HCT116 (cell line): ENCODE results near the gene AQP6. TPM values are rescaled to one million over a fixed set of nuclear protein-coding genes. Genes with fewer than 3 reads are reported as not detected.

Source experiments
- ATAC-seq: fragments of 200-7000 bp; cut with Tn5 transposase; 2 replicates; pipeline ENCODE4 v1.9.1; 2020; ENCODE audit warnings: mild to moderate bottlenecking, moderate library complexity
- BruUV-seq: library from RNA; stranded (reverse); fragments of 400-500 nt; replicated peaks from 2 replicates; lab custom pipeline; 2021; lab: Mats Ljungman, UMichigan
- CTCF ChIA-PET: fragments of 300-600 bp; sonication (Branson Sonifier 250); formaldehyde crosslinking; loops from one replicate; lab custom pipeline; 2021; ENCODE audit warnings: antibody characterized with exemption; lab: Charles Lee
- POLR2A ChIA-PET: fragments of 300-600, 350-600 bp; sonication (Branson Sonifier 250); formaldehyde crosslinking; loops from one replicate; lab custom pipeline; 2021; ENCODE audit warnings: antibody characterized with exemption; lab: Charles Lee
- RAD21 ChIA-PET, 2 experiments: fragments of 300-600 bp; sonication (Branson Sonifier 250); formaldehyde crosslinking; loops; one replicate each; lab custom pipeline; 2023; ENCODE audit warnings: low total read pairs in 2 of 2; ENCODE audit not compliant: uncharacterized antibody in 2 of 2, unreplicated experiment in 2 of 2, low non-redundant PET in 1 of 2; lab: Charles Lee
- DNase-seq: peaks from one replicate; pipeline ENCODE4 v3.0.0-alpha.2; 2010; ENCODE audit warnings: low read depth, low spot score
- H2AFZ ChIP-seq: fragments of 200-600 bp; shearing (Covaris generic), sonication (generic); 2 replicates; pipeline ENCODE4 v1.6.1; 2017; ENCODE audit warnings: low read depth, mixed run types, mixed read lengths, antibody characterized with exemption, low read length; ENCODE audit not compliant: poor library complexity, severe bottlenecking
- H3K27ac ChIP-seq: 2 replicates; pipeline ENCODE4 v1.5.1; 2012; ENCODE audit warnings: low read depth, low read length
- H3K27me3 ChIP-seq: fragments of 200-600 bp; sonication (generic); 2 replicates; pipeline ENCODE4 v1.6.1; 2016; ENCODE audit warnings: mixed run types, low read length, mixed read lengths; ENCODE audit not compliant: insufficient read depth
- H3K36me3 ChIP-seq, 2 experiments: fragments of 200-500 bp in 1 of 2; fragments of 200-600 bp in 1 of 2; sonication (Bioruptor generic) in 1 of 2; sonication (generic) in 1 of 2; 2 replicates each; pipeline versions ENCODE4 v1.5.1 to v1.6.1; 2014 to 2016; ENCODE audit warnings: low read length in 2 of 2, inconsistent platforms in 1 of 2, mixed read lengths in 1 of 2, mixed run types in 1 of 2; ENCODE audit not compliant: insufficient read depth in 2 of 2, control insufficient read depth in 1 of 2
- H3K4me1 ChIP-seq, 2 experiments: fragments of 200-600 bp in 1 of 2; sonication (generic) in 1 of 2; 2 replicates each; pipeline versions ENCODE4 v1.5.1 to v1.6.1; 2012 to 2017; ENCODE audit warnings: low read length in 2 of 2, inconsistent platforms in 1 of 2, mild to moderate bottlenecking in 1 of 2, mixed read lengths in 1 of 2, mixed run types in 1 of 2, moderate library complexity in 1 of 2; ENCODE audit not compliant: insufficient read depth in 2 of 2, control insufficient read depth in 1 of 2
- H3K4me2 ChIP-seq: fragments of 200-600 bp; sonication (generic); 2 replicates; pipeline ENCODE4 v1.6.1; 2017; ENCODE audit warnings: mixed run types, low read length, mixed read lengths
- H3K4me3 ChIP-seq, 2 experiments: fragments of 200-600 bp in 1 of 2; sonication (generic) in 1 of 2; replicated peaks in 1 of 2; 2 replicates each; pipeline ENCODE4 v1.5.1; 2011 to 2016; ENCODE audit warnings: low read length in 2 of 2, control low read depth in 1 of 2, low read depth in 1 of 2, mild to moderate bottlenecking in 1 of 2, mixed read lengths in 1 of 2, mixed run types in 1 of 2
- H3K79me2 ChIP-seq: fragments of 200-600 bp; sonication (generic); 2 replicates; pipeline ENCODE4 v1.6.1; 2017; ENCODE audit warnings: mild to moderate bottlenecking, mixed run types, low read length, moderate library complexity, mixed read lengths; ENCODE audit not compliant: insufficient read depth
- H3K9ac ChIP-seq: fragments of 200-600 bp; sonication (generic); 2 replicates; pipeline ENCODE4 v1.6.1; 2016; ENCODE audit warnings: low read length, mixed read lengths
- H3K9me2 ChIP-seq: fragments of 200-600 bp; sonication (generic), shearing (Covaris generic); 2 replicates; pipeline ENCODE4 v1.6.1; 2017; ENCODE audit warnings: mixed run types, mild to moderate bottlenecking, moderate library complexity; ENCODE audit not compliant: insufficient read depth
- H3K9me3 ChIP-seq, 2 experiments: fragments of 200-500 bp in 1 of 2; fragments of 200-600 bp in 1 of 2; sonication (Bioruptor generic) in 1 of 2; sonication (generic) in 1 of 2; 2 replicates each; pipeline ENCODE4 v1.6.1; 2014 to 2017; ENCODE audit warnings: low read length in 2 of 2, mixed read lengths in 2 of 2, inconsistent platforms in 1 of 2, low read depth in 1 of 2, mild to moderate bottlenecking in 1 of 2, mixed run types in 1 of 2, moderate library complexity in 1 of 2; ENCODE audit not compliant: control insufficient read depth in 1 of 2, insufficient read depth in 1 of 2
- H4K20me1 ChIP-seq: fragments of 200-600 bp; sonication (generic), shearing (Covaris generic); 2 replicates; pipeline ENCODE4 v1.6.1; 2017; ENCODE audit warnings: mixed run types, mild to moderate bottlenecking, moderate library complexity; ENCODE audit not compliant: insufficient read depth
- ATF3 ChIP-seq: IDR thresholded peaks from 2 replicates; pipeline ENCODE4 v1.6.1; 2012
- CEBPB ChIP-seq: IDR thresholded peaks from 2 replicates; pipeline ENCODE4 v1.6.1; 2012; ENCODE audit warnings: low read depth
- EGR1 ChIP-seq: IDR thresholded peaks from 2 replicates; pipeline ENCODE4 v1.6.1; 2012; ENCODE audit warnings: low read depth
- EZH2 ChIP-seq: fragments of 200-600 bp; sonication (generic); IDR thresholded peaks from 2 replicates; pipeline ENCODE4 v1.6.1; 2017; ENCODE audit warnings: antibody characterized with exemption, mixed run types
- EZH2phosphoT487 ChIP-seq: fragments of 200-600 bp; IDR thresholded peaks from 2 replicates; pipeline ENCODE4 v1.6.1; 2018; ENCODE audit warnings: antibody characterized with exemption, borderline replicate concordance
- FOSL1 ChIP-seq: IDR thresholded peaks from 2 replicates; pipeline ENCODE4 v1.6.1; 2012; ENCODE audit warnings: low read depth
- POLR2A ChIP-seq: IDR thresholded peaks from 2 replicates; pipeline ENCODE4 v1.7.0; 2011; ENCODE audit warnings: borderline replicate concordance; ENCODE audit not compliant: insufficient read depth, insufficient read length; ENCODE audit errors: extremely low read depth
- POLR2AphosphoS5 ChIP-seq: IDR thresholded peaks from 2 replicates; pipeline ENCODE4 v1.6.1; 2011; ENCODE audit warnings: mild to moderate bottlenecking, low read depth, low read length, moderate library complexity
- RAD21 ChIP-seq: IDR thresholded peaks from 2 replicates; pipeline ENCODE4 v1.6.1; 2012; ENCODE audit warnings: low read depth, mild to moderate bottlenecking
- SIN3A ChIP-seq: IDR thresholded peaks from 2 replicates; pipeline ENCODE4 v1.6.1; 2012; ENCODE audit warnings: low read depth
- SRF ChIP-seq: IDR thresholded peaks from 2 replicates; pipeline ENCODE4 v1.6.1; 2012; ENCODE audit warnings: low read depth
- YY1 ChIP-seq: IDR thresholded peaks from 2 replicates; pipeline ENCODE4 v1.6.1; 2011; ENCODE audit warnings: low read length, low read depth, moderate library complexity, mild to moderate bottlenecking; ENCODE audit not compliant: insufficient replicate concordance; ENCODE audit errors: extremely low read depth
- ZFX ChIP-seq: fragments of 450-650 bp; IDR thresholded peaks from 2 replicates; pipeline ENCODE4 v1.6.1; 2017
- ZNF274 ChIP-seq: fragments of 200-500 bp; sonication (Bioruptor generic); IDR thresholded peaks from 2 replicates; pipeline ENCODE4 v1.6.1; 2014; ENCODE audit warnings: mild to moderate bottlenecking, low read depth, low read length, inconsistent platforms
- intact Hi-C: fragments of 100-400 bp; cut with micrococcal nuclease; formaldehyde crosslinking; loops from 2 replicates; pipeline ENCODE4 v1.10.0; 2022
- total RNA-seq: library from RNA; stranded (reverse); gene quantifications from one replicate; pipeline ENCODE4 v1.2.1, GENCODE V29; 2021; ENCODE audit not compliant: unreplicated experiment

Gene AQP6
- total RNA-seq, 1 experiment from 2014 or later, result not detected

DNA sequence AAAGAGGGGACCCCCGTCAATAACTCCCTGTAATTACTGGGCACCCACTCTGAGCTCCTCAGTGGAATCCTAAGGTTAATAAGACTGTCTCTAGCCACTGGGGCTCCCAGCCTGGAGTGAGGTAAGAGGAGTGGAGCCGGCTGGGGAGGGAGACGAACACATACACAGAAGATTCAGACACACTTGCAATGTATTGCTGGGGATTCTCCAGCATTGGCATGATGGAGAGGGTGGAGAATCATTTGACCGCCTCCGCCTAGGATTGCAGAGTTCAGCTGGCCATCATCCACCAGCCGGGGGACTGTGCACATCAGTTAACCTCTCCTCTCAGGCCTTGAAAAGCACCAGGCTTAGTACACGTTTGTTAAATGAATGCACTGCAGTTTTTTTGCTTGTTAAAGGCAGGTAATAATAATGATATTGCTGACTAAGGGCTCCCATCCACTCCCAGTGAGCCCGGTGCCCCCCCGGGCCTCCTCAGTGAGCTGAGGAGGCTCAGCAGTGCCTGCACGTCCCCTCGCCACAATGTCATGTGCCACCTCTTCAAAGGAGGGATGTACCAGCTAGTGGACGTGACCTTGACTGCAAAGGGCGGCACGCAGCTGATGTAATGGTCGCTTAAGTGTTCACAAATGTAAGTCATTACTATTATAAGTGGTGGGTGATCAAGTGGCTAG lies 48.7 kb upstream of the AQP6 start:
- no peaks in the 10 kb centered on the region for H4K20me1 ChIP-seq
- no peak overlapping the region for H2AFZ ChIP-seq
- DNase-seq (no peak), ATAC-seq (no peak)
- H3K27me3 ChIP-seq, result no peaks in the 10 kb centered on the region
- H3K4me1 ChIP-seq, result no peaks in the 10 kb centered on the region
- no peaks in the 10 kb centered on the region for H3K9me2 ChIP-seq
- BruUV-seq, result no TSS peak
- CTCF ChIA-PET, result no interaction called here
- H3K27ac ChIP-seq, result no peak overlapping the region
- no peaks in the 10 kb centered on the region for H3K36me3 ChIP-seq
- no peak overlapping the region for H3K4me2 ChIP-seq
- no peak for TF ChIP-seq FOSL1
- TF ChIP-seq SIN3A, result no peak
- no peak for TF ChIP-seq EGR1
- TF ChIP-seq SRF, result no peak
- no peak for TF ChIP-seq ATF3
- no peak for TF ChIP-seq YY1
- TF ChIP-seq POLR2AphosphoS5, result no peak
- TF ChIP-seq POLR2A, result no peak
- no peak for TF ChIP-seq EZH2phosphoT487
- TF ChIP-seq RAD21, result no peak
- no peak for TF ChIP-seq ZFX
- no peak for TF ChIP-seq EZH2
- TF ChIP-seq CEBPB, result no peak
- no peak for TF ChIP-seq ZNF274
- POLR2A ChIA-PET, result no interaction called here
- H3K9ac ChIP-seq, result no peak overlapping the region
- intact Hi-C loops, result no loop called here
- no peak overlapping the region for H3K4me3 ChIP-seq
- H3K79me2 ChIP-seq, result no peaks in the 10 kb centered on the region
- RAD21 ChIA-PET, result no interaction called here
- H3K9me3 ChIP-seq, result no peaks in the 10 kb centered on the region
